Trophoblast cell (in vitro differentiated cells and primary cell): ENCODE results near the gene TOR2A.
A peak's percentile ranks its signal among the peaks of the same experiment; 100 is the strongest.

Source experiments
- DNase-seq, 2 donors: peaks; one replicate each; pipeline ENCODE4 v3.0.0-alpha.2; 2016
- H2AFZ ChIP-seq: 2 replicates; pipeline ENCODE4 v1.6.1; 2013; ENCODE audit warnings: low read length, moderate library complexity, mild to moderate bottlenecking; ENCODE audit not compliant: insufficient read depth, poor library complexity
- H2AK5ac ChIP-seq: 2 replicates; pipeline ENCODE4 v1.6.1; 2013; ENCODE audit warnings: mild to moderate bottlenecking, low read length
- H2BK120ac ChIP-seq: 2 replicates; pipeline ENCODE4 v1.6.1; 2013; ENCODE audit warnings: low read length, mild to moderate bottlenecking, moderate library complexity; ENCODE audit not compliant: insufficient read depth, poor library complexity
- H2BK12ac ChIP-seq: 2 replicates; pipeline ENCODE4 v1.6.1; 2013; ENCODE audit warnings: mild to moderate bottlenecking, low read length, moderate library complexity
- H2BK5ac ChIP-seq: 2 replicates; pipeline ENCODE4 v1.6.1; 2013; ENCODE audit warnings: low read length, low read depth, moderate library complexity, mild to moderate bottlenecking; ENCODE audit not compliant: poor library complexity
- H3K14ac ChIP-seq: 2 replicates; pipeline ENCODE4 v1.6.1; 2013; ENCODE audit warnings: mild to moderate bottlenecking, low read length
- H3K18ac ChIP-seq: 2 replicates; pipeline ENCODE4 v1.6.1; 2013; ENCODE audit warnings: mild to moderate bottlenecking, low read length
- H3K23ac ChIP-seq: 2 replicates; pipeline ENCODE4 v1.6.1; 2013; ENCODE audit warnings: low read length
- H3K27ac ChIP-seq: 2 replicates; pipeline ENCODE4 v1.5.1; 2013; ENCODE audit warnings: low read depth, mild to moderate bottlenecking, inconsistent platforms, low read length, moderate library complexity
- H3K27me3 ChIP-seq: 2 replicates; pipeline ENCODE4 v1.6.1; 2013; ENCODE audit warnings: inconsistent platforms, mild to moderate bottlenecking, low read length, moderate library complexity; ENCODE audit not compliant: insufficient read depth
- H3K36me3 ChIP-seq, 2 experiments: 1 replicate in 1 of 2; 2 replicates in 1 of 2; pipeline ENCODE4 v1.6.1; 2013; ENCODE audit warnings: low read length in 2 of 2, mild to moderate bottlenecking in 2 of 2, moderate library complexity in 1 of 2; ENCODE audit not compliant: insufficient read depth in 2 of 2, control insufficient read depth in 1 of 2
- H3K4ac ChIP-seq: 2 replicates; pipeline ENCODE4 v1.6.1; 2013; ENCODE audit warnings: low read depth, mild to moderate bottlenecking, low read length, moderate library complexity
- H3K4me1 ChIP-seq, 2 experiments: 1 replicate in 1 of 2; 2 replicates in 1 of 2; pipeline ENCODE4 v1.6.1; 2013; ENCODE audit warnings: low read length in 2 of 2, mild to moderate bottlenecking in 2 of 2, moderate library complexity in 1 of 2; ENCODE audit not compliant: insufficient read depth in 2 of 2, control insufficient read depth in 1 of 2
- H3K4me2 ChIP-seq: 2 replicates; pipeline ENCODE4 v1.6.1; 2013; ENCODE audit warnings: inconsistent platforms, mild to moderate bottlenecking, low read length, moderate library complexity
- H3K4me3 ChIP-seq: 2 replicates; pipeline ENCODE4 v1.5.1; 2013; ENCODE audit warnings: mild to moderate bottlenecking, low read depth, low read length, inconsistent platforms
- H3K79me1 ChIP-seq: one replicate; pipeline ENCODE4 v1.6.1; 2013; ENCODE audit warnings: low read length
- H3K79me2 ChIP-seq: 2 replicates; pipeline ENCODE4 v1.6.1; 2013; ENCODE audit warnings: low read length, mild to moderate bottlenecking; ENCODE audit not compliant: control insufficient read depth, insufficient read depth, poor library complexity
- H3K9ac ChIP-seq: 2 replicates; pipeline ENCODE4 v1.6.1; 2013; ENCODE audit warnings: mild to moderate bottlenecking, low read length
- H3K9me3 ChIP-seq: 2 replicates; pipeline ENCODE4 v1.6.1; 2013; ENCODE audit warnings: low read depth, mild to moderate bottlenecking, control low read depth, inconsistent platforms, low read length; ENCODE audit not compliant: insufficient read depth
- H4K12ac ChIP-seq: 2 replicates; pipeline ENCODE4 v1.6.1; 2013; ENCODE audit warnings: low read depth, mild to moderate bottlenecking, low read length, moderate library complexity
- H4K8ac ChIP-seq: 2 replicates; pipeline ENCODE4 v1.6.1; 2013; ENCODE audit warnings: low read depth, mild to moderate bottlenecking, low read length, moderate library complexity
- H4K91ac ChIP-seq: one replicate; pipeline ENCODE4 v1.6.1; 2013; ENCODE audit warnings: low read depth, mild to moderate bottlenecking, low read length, moderate library complexity
- WGBS: extraction: QIAGEN DNeasy Blood & Tissue Kit; methylation state at CpG from one replicate; pipeline ENCODE4 v1.1.7; 2013; ENCODE audit warnings: missing lambda C conversion rate; ENCODE audit not compliant: insufficient read length, insufficient coverage; ENCODE audit errors: extremely low coverage; 5-methylcytosine and 5-hydroxymethylcytosine counted together

TOR2A gene

DNA sequence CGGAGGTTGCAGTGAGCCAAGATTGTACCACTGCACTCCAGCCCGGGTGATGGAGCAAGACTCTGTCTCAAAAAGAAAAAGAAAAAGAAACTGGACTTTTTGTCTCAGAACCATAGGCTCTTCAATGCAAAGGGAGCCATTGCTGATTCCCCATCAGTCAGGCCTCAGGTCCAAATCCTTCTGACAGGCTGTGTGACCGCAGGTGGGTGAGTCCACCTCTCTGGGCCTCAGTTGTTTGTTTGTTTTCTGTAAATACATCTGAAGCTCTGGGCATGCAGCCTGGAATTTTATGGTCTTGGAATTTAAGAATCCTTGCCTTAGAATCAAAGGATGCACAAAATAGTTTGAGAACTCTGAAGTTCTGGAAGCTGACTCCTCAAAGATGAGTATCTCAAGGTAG lies 21.1 kb upstream of the TOR2A start:
- H2BK120ac ChIP-seq: no peak overlapping the region

DNA sequence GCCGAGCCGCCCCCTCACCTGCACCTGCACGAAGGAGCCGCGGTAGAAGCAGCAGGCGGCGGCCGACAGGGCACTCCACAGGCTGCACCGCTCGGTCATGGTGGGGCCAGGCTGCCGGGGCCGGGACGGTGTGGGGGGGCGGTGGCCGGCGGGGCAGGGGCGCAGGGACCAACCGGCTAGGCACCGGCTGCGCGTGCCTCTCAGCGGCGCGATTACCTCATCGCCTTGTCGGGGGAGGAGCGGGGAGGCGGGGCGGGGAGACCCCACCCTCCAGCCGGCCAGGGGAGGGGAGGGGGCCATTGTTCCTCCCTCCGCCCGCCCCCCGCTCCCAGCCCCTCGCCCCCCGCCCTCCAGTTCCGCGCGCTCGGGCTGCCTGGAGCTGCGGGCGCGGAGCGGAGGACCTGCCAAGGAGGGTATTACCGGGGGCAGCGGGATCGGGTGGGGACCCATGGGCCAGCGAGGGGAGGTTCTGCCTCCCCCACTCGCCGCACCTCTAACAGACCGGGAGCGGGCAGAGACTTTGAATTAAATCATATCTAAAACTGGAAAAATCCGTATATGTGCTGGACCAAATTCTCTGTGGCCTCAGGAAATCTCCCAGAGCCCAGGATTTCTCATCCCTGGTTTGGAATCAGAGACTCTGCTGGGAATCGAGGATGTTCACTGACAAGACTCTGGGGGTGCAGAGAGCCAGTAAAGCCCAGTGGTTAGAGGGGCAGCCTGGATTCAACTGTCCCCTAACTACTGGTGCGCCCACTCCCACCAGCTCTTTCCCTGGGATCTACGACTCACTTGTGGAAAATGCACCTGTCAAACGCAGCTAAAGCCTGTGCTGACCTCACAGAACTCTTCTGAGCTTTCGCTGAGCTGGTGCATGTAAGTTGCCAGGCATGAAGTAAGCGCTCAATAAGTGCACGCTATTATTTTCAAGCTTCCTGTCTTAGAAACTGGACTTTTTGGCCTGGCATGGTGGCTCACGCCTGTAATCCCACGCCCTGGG lies 20.3 kb upstream of the TOR2A start:
- H3K79me2 ChIP-seq: no peaks in the 10 kb centered on the region
- H4K91ac ChIP-seq: no peak overlapping the region
- H3K9ac ChIP-seq: no peak overlapping the region
- H3K23ac ChIP-seq: no peak overlapping the region
- no peak overlapping the region for H2AK5ac ChIP-seq
- no peak overlapping the region for H2BK120ac ChIP-seq
- no peak overlapping the region for H3K14ac ChIP-seq
- no peak overlapping the region for H3K4me3 ChIP-seq
- peak overlapping the region; percentile 42 for H3K4me2 ChIP-seq
- no peaks in the 10 kb centered on the region for H3K9me3 ChIP-seq
- H3K4ac ChIP-seq: no peak overlapping the region
- H4K8ac ChIP-seq: no peak overlapping the region
- no CpG with 5 or more reads among the region's 61 CpGs for WGBS
- no peak overlapping the region for H2BK12ac ChIP-seq
- no peak for DNase-seq
- H3K18ac ChIP-seq: no peak overlapping the region
- H2BK5ac ChIP-seq: no peak overlapping the region
- no peaks in the 10 kb centered on the region for H3K79me1 ChIP-seq
- peaks cover 29% of the 10 kb centered on the region for H3K27me3 ChIP-seq
- no peak overlapping the region for H3K27ac ChIP-seq
- H2AFZ ChIP-seq: no peak overlapping the region
- H3K36me3 ChIP-seq: no peaks in the 10 kb centered on the region
- no peak overlapping the region for H4K12ac ChIP-seq
- H3K4me1 ChIP-seq: peaks cover 0 to 3% of the 10 kb centered on the region in 2 experiments

More for the DNA sequence above, 21.1 kb upstream of the TOR2A start:
- Histone ChIP-seq H4K91ac (no peak overlapping the region), H3K18ac (no peak overlapping the region), H4K12ac (no peak overlapping the region), H4K8ac (no peak overlapping the region), H3K79me1 (no peaks in the 10 kb centered on the region), H2BK5ac (no peak overlapping the region), H3K23ac (no peak overlapping the region), H2BK12ac (no peak overlapping the region), H3K4me1 (peaks cover 0 to 3% of the 10 kb centered on the region in 2 experiments), H2AK5ac (no peak overlapping the region), H3K27ac (no peak overlapping the region), H3K36me3 (no peaks in the 10 kb centered on the region), H3K79me2 (no peaks in the 10 kb centered on the region), H3K14ac (no peak overlapping the region), H3K9me3 (no peaks in the 10 kb centered on the region), H3K9ac (no peak overlapping the region), H2AFZ (no peak overlapping the region), H3K4ac (no peak overlapping the region), H3K4me3 (no peak overlapping the region), H3K4me2 (no peak overlapping the region), H3K27me3 (peaks cover 29% of the 10 kb centered on the region)
- DNase-seq: peak in 1 of 2 donors; percentile 80
- no CpG with 5 or more reads among the region's 3 CpGs for WGBS

DNA sequence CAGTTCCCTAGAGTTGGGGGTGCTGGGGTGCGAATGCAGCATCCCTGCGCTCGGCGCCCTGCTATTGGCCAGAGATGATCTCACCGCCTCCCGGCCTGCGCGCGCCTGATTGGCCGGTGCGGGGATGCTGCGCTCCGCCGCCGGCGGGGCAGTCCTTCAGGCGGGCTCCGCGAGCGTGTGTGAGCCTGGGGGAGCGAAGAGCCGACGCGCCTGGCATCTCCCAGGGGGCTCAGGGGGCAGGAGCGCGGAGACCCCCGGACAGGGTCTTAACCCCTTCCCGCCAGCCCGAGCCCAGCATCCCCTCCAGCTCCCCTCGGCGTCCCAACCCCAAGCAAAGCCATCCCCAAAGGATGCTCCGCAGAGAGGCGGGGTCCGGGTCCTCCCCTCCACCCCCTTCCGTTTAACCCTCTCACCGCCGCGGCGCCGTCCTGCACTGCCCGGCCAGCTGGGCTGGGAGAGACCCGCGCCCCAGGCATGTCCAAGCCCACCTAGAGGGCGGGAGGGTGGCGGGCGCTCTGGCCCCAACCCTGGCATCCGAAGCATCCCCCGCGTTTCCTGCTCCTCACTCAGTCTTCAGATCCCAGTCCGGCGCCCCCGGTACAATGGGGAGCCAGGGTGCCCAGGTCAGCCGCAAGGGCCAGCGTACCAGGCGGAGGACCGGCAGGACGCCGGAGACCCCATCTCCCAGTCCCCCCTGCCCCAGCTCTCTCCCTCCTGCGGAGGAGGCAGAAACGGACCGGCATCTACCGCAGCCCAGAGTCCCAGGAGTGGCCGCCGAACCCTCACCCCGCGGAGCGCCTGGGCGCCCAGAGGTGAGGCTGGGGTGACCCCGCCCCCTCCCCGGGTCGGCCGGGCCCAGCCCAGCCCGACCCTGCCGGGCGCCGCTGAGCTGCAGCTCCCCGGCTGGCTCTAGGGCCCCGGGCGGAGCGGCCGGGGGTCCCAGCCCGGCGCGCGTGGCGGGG lies 19.3 kb upstream of the TOR2A start:
- Histone ChIP-seq H4K91ac (no peak overlapping the region), H3K36me3 (no peaks in the 10 kb centered on the region), H3K4me3 (no peak overlapping the region), H3K4ac (no peak overlapping the region), H2AK5ac (no peak overlapping the region), H3K4me2 (peak overlapping the region; percentile 42), H3K9ac (no peak overlapping the region), H3K9me3 (no peaks in the 10 kb centered on the region), H4K12ac (no peak overlapping the region), H4K8ac (no peak overlapping the region), H3K18ac (no peak overlapping the region), H3K79me2 (no peaks in the 10 kb centered on the region), H2AFZ (no peak overlapping the region), H3K14ac (no peak overlapping the region), H2BK120ac (no peak overlapping the region), H3K79me1 (no peaks in the 10 kb centered on the region), H2BK5ac (no peak overlapping the region), H3K27ac (no peak overlapping the region), H2BK12ac (no peak overlapping the region), H3K27me3 (peaks cover 29% of the 10 kb centered on the region), H3K4me1 (peaks cover 0 to 3% of the 10 kb centered on the region in 2 experiments), H3K23ac (no peak overlapping the region)
- no peak for DNase-seq
- WGBS: no CpG with 5 or more reads among the region's 86 CpGs

DNA sequence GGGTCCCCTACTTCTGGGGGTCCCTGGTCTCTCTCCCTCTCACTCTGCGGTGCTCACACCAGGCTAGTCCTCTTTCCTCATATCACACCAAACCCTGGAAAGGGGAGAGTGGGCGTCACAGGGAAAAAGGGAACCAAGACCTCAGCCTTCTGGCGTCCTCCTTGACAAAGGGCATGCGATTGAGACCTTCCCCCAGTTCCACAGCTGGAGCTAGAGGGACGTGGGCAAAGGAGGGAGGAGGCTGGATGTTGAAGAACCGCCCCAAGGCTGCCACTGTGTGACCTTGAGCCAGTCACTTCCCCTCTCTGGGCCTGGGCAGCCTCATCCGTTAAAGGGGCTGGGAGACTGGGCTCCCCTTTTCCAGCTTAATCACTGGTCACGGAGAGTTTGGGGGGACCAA lies 18.5 kb upstream of the TOR2A start:
- Histone ChIP-seq H3K18ac (no peak overlapping the region), H2AFZ (no peak overlapping the region), H4K8ac (no peak overlapping the region), H2BK120ac (no peak overlapping the region), H3K4me3 (no peak overlapping the region), H4K91ac (no peak overlapping the region), H3K4ac (no peak overlapping the region), H3K27ac (no peak overlapping the region), H4K12ac (no peak overlapping the region), H3K9ac (no peak overlapping the region), H2BK5ac (no peak overlapping the region), H2AK5ac (no peak overlapping the region), H3K14ac (no peak overlapping the region), H3K79me1 (no peaks in the 10 kb centered on the region), H3K9me3 (no peaks in the 10 kb centered on the region), H3K4me1 (peaks cover 0 to 3% of the 10 kb centered on the region in 2 experiments), H3K23ac (no peak overlapping the region), H3K27me3 (peaks cover 29% of the 10 kb centered on the region), H2BK12ac (no peak overlapping the region), H3K36me3 (no peaks in the 10 kb centered on the region), H3K4me2 (no peak overlapping the region), H3K79me2 (no peaks in the 10 kb centered on the region)
- no peak for DNase-seq
- no CpG with 5 or more reads among the region's 8 CpGs for WGBS
